Measurements from ENCODE around the gene APOA4.

DNA sequence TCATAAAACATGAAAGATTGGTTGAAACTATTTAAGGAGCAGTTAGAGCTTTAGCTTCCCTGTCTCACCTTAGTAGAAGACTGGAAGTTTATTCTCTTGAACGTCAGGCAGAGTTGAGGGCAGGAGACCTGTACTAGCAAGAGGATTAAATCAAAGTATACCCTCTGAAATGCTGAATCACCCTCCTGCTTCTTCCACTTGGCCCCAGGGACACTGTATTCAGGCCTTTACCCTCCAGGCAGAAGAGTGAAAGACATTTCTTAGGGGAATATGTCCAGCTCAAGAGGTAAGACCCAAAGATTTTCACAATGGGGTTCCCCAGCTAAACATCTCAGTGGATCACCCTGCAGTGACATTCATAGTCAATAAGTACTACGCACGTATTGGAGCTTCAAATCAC, 11.9 kb downstream of the APOA4 start:
- TF ChIP-seq, protein P1, sequence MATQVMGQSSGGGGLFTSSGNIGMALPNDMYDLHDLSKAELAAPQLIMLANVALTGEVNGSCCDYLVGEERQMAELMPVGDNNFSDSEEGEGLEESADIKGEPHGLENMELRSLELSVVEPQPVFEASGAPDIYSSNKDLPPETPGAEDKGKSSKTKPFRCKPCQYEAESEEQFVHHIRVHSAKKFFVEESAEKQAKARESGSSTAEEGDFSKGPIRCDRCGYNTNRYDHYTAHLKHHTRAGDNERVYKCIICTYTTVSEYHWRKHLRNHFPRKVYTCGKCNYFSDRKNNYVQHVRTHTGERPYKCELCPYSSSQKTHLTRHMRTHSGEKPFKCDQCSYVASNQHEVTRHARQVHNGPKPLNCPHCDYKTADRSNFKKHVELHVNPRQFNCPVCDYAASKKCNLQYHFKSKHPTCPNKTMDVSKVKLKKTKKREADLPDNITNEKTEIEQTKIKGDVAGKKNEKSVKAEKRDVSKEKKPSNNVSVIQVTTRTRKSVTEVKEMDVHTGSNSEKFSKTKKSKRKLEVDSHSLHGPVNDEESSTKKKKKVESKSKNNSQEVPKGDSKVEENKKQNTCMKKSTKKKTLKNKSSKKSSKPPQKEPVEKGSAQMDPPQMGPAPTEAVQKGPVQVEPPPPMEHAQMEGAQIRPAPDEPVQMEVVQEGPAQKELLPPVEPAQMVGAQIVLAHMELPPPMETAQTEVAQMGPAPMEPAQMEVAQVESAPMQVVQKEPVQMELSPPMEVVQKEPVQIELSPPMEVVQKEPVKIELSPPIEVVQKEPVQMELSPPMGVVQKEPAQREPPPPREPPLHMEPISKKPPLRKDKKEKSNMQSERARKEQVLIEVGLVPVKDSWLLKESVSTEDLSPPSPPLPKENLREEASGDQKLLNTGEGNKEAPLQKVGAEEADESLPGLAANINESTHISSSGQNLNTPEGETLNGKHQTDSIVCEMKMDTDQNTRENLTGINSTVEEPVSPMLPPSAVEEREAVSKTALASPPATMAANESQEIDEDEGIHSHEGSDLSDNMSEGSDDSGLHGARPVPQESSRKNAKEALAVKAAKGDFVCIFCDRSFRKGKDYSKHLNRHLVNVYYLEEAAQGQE (IDR thresholded peaks at IDR 0.05; ENCODE audit: insufficient read depth in 1 of 2, low read depth in 2 of 2, low read length in 1 of 2): no peak
- TF ChIP-seq, protein P2, sequence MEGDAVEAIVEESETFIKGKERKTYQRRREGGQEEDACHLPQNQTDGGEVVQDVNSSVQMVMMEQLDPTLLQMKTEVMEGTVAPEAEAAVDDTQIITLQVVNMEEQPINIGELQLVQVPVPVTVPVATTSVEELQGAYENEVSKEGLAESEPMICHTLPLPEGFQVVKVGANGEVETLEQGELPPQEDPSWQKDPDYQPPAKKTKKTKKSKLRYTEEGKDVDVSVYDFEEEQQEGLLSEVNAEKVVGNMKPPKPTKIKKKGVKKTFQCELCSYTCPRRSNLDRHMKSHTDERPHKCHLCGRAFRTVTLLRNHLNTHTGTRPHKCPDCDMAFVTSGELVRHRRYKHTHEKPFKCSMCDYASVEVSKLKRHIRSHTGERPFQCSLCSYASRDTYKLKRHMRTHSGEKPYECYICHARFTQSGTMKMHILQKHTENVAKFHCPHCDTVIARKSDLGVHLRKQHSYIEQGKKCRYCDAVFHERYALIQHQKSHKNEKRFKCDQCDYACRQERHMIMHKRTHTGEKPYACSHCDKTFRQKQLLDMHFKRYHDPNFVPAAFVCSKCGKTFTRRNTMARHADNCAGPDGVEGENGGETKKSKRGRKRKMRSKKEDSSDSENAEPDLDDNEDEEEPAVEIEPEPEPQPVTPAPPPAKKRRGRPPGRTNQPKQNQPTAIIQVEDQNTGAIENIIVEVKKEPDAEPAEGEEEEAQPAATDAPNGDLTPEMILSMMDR (IDR thresholded peaks at IDR 0.05): no peak
- no peak for TF ChIP-seq POLR2AphosphoS5 (IDR thresholded peaks at IDR 0.05; ENCODE audit: low read depth, low read length)

Measured in Panc1 (cell line).